HG03378 (cell line): ENCODE measurements around the gene FOXG1.

Source experiments
- ATAC-seq: cut with Tn5 transposase; IDR thresholded peaks from one replicate; pipeline ENCODE4 v1.9.1; 2021; ENCODE audit warnings: mild to moderate bottlenecking, moderate library complexity; ENCODE audit not compliant: unreplicated experiment

FOXG1 gene

DNA sequence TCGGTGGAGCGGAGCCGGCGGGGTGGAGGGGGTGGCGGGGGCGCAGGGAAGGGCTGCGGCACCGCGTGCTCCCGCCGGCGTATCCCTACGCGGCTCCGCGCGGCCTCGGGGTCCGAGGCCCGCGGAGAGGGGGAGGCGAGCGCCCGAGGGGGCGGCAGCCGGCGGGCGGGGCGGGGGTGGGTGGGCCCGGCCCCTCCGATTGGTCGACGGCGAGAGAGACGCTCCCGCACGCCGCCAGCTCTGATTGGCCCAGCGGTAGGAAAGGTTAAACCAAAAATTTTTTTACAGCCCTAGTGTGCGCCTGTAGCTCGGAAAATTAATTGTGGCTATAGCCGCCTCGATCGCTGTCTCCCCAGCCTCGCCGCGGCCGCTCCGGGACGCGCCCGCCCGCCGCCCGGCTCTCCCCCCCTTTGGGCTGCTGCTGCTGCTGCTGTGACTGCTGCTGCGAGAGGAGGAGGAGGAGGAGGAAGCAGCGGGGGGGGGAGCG lies at the start of gene FOXG1:
FOXG1 (plus strand) TSS at position 319 of the 487 bp plus-strand sequence. CDS start 493 bp downstream, outside the sequence.
- peak; percentile 68 for ATAC-seq

DNA sequence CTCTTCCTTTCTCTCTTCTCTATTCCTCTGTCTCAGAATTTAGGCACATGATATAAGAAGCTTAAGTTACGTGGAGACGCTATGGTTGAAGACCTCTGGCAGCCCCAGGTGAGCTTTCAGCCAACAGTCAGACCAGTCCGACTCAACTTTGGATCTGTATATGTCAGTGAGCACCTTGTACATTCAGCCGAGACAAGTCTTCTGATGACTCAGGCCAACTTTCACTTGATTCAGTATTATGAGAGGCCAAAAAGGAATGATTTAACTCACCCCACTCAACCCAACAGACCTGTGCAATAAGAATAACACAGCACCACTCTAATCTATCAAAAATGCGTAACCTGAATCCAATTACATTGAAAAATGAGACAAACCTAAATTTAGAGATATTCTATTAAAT lies 47.5 kb upstream of the FOXG1 start:
- no peak for ATAC-seq

DNA sequence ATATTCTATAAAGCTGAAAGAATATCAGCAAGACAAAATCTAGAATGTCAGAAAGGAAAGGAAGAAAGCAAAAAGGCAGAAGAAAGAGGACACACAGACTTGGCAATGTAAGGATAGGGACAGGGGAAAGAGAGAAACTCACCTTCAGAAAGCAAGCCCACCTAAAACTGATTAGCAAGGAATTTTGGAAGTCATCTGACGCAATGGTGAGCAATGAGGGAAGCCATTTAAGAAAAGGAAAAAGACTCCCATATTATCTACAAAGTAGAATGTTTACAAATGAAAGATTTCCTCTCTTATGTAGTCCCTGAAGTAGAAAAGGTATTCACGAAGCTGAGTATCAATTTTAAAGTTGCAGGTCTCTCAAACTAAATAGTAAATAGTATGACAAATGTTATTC lies 35.2 kb upstream of the FOXG1 start:
- no peak for ATAC-seq

DNA sequence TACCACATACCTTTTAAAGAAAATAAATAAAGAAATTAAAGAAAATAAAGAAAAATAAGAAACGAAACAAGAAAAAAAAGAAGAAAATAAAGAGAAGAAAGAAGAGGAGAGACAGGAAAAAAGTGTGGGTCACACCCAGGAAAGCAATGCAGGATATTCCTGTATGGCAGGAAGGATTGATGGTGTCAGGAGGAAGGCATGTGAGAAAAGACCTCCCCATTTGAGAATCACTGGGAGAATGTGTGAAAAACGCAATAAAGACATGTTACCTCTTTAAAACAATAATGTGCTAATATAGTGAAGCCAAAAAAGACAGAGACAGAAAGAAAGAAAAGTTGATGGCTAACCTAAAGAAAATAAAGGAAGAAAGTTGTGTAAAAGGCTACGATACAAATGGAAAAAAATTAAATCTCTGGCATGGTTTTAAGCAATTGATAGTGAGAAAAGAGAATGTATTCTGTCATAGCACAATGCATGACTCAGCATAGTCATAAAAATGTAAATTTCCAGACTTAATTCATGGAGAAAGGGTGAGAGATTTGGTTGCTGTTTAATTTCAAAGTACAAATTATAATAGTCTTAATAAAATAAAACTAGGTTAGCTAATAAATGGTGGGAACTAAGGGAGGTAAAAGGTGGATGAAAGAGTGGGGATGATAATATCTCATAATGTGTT lies 24.3 kb upstream of the FOXG1 start:
- no peak for ATAC-seq

DNA sequence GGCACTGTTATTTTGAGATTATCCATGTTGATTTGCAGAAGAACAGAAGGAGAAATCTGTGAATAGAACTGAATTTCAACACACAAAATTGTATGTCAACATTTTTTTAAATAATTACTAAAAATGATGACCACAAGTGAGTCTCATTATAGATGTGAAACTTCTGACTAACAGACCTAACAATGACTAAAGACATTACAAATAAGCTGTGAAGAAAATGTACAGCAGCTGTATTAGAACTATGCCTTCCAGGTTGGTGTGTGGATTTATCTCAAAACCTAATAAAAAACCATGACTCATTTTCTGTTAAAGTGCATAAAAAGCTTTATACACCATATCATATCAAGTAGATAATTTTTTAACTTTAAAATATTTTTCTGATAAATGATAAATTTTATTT lies 22.5 kb upstream of the FOXG1 start:
- ATAC-seq: peak; percentile 63

DNA sequence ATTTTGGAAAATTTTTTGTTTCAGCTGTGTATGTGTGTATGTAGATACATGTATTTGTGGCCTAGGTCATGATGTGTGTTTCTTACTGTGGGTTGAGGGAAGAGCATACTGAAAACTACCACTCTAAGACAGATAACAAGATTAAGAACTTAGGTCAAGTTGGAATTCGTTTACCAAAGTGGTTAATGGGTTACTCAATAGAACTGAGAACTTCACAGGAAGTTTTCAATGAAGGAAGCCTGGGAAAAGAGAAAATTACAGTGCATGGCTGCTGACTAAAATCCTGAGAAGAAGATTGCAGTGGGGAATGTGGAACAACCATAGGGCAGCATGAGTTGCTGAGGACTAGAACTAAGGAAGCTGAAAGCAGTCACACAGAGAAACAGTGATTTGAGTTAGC lies 21.4 kb upstream of the FOXG1 start:
- ATAC-seq: no peak

DNA sequence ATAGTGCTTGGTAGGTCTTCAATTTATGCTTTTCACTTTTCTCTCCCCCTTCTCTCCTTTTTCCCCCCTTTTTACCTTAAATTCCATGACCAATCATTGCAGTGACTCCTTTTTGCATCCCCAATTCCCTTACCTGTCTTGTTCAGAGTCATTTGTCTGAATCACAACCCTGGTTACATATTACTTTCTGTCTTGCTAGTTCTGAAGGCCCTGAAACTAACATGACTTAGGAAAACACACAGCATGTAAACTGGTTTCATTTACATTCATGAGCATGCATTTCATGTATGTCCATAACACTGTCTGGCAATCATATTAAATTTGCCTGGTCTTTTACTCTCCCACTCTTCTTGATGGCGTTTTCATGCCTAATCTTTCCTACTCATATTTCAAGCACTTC lies 20.3 kb upstream of the FOXG1 start:
- ATAC-seq: peak; percentile 55

DNA sequence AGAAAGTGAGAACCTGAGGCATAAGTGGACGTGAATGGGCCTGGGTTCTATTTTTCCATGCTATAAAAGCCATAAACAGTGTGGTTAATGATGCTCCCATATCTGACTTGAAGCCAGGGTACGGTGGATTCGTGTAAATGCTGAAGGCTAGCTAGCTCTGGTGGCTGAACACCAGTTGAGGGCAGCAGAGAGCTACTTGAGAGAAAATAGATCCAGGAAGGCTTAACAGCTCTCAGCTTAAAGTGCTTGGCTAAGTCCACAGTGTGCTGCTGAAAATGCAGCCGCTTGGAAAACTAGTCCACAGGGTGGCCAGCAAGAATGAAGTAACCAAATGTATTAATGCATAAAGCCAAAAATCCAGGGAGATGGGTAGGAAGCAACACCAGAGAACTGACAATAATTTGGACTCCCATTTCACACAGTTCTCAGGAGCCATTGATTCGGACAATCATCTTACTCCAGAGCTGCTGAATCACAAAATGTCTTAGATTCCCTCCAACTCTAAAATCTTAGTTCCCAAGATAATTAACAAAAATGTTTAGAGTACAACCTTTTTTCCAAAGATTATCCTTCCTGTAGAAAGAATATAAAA lies 15.0 kb upstream of the FOXG1 start:
- no peak for ATAC-seq

DNA sequence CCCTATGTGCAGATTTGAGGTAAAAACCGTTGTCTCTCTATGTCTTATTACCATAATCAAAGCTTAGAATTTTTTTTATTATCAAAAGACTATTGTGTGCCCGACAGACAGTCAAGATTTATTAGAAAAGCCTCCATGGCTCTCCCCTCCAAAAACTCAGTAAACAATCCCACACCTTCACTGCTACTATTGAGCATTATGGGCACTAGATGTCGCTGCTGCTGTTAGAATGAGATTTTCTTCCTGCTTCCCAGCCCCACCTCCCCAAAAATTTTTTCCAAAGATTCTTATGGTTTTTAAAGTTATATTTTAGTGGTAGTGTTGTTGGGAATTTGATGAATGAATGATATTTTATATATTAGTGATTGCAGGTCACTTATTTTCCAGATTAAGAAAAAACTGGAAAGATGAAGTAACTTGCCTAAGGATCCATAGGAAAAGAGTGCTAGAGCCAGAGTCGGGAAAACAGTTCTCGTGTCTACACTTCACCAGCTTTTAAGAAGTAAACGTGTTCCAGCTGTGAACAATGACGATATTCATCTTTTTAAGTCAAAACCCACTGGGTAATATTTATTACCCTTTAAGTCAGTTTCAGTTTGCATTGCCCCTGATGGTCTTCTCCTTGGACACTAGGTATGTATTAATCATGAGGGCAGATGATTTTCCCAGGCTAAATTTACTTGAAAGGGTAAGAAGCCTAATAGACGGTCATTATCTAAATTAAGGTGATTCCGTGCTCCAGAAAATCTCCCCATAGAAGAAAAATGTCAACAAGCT lies 12.2 kb upstream of the FOXG1 start:
- ATAC-seq: no peak

DNA sequence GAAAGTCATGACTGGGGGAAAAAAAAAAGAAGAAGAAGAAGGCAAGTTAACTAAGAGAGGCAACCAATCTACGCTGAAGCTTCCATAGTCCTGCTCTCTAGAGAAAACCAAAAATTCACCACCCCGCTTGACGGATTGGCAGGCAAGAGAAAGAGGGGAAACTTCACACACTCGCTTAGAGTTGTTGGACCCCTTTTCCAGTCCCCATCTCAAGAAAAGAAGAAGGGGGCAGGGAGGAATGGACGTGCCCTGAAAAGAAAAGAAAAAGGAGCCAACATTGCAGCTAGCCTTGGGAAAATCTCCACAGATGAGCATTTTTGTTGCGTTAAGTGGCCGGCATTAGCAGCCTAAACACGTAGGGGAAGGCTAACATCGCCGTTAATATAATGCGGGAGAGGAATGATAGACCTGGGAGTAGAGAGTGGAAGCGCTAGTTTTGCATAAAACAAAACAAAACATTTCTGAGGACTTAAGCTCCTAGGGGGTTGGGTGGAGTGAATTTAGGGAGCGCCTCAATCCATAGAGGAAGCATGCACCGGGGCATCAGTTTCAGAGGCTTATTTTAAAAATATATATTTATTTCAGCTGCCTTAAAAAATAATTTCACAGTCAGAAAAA lies 11.3 kb upstream of the FOXG1 start:
- ATAC-seq: no peak

DNA sequence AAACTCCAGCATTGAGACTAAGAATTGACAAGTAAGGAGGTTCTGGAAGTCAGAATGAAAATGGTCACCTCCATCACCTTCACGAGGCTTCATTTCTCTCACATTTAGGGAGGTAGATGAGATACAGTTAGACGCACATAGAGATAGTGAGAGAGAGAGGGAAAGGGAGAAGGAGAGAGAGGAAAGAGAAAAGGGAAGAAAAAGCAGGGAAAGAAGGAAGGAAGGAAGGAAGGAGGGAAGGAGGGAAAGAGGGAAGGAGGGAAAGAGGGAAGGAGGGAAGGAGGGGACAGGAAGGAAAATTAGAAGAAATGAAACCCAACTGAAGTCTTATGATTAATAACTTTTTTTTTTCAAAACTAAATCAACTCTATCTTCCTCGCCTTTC lies 10.7 kb upstream of the FOXG1 start:
- ATAC-seq: no peak

DNA sequence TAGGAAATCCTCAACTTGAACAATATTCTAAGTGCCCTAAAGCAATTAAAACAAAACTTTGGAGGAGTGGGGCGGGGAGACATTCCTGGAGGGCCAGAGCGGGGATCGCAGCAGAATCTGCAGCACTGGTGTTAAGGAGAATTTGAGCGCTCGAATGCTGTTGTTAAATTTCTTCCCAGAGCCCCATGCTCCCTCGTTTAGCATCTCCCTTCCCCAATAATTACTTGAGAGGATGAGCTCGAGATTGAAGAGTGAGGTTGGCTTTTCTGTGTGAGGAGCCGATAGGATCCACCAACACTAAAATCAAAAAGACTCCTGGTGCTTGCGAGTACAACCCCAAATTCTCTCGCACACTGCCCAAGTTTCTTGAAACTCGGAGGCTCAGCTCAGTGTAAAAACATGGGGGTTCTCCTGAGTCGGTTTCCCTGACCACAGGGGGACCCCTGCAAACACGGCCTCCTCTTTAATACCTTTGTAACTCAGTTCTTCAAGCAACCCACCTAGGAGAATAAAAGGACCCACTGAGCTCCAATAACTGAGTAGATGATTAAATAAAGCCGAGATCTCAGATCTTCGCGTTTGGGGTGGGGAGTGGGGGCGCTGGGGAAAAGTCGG lies 10.2 kb upstream of the FOXG1 start:
- no peak for ATAC-seq

DNA sequence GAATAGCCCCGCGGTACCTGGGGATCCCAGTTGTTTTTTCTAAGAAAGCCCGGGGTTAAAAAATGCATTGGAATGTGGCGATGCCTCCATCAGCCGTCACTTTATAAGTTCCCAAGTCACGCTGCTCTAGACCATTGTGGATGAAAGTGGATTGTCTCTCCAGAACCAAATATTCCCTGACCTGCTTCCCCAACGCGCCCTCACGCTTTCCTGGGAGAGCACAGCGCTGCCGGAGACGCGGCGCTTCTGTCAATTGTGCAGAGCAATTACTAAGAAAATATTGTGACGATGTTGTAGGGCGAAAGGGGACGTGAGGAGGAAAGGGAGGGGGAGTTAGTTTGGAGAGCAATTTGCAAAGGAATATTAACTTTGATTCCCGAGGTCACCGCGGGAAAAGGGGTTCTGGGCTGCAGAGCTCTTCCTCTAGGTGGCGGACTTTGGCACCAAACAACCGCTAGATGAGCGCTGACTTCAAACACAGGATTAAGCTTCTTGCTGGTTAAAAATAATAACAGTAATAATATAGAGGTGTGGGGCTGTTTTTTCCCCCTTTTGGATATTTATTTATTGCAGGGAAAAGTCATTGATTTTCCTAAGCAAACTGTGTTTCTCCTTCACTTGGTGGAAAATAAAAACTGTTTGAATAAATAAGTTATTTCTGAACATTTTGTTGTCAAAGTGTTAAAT lies 9.6 kb upstream of the FOXG1 start:
- ATAC-seq: no peak

DNA sequence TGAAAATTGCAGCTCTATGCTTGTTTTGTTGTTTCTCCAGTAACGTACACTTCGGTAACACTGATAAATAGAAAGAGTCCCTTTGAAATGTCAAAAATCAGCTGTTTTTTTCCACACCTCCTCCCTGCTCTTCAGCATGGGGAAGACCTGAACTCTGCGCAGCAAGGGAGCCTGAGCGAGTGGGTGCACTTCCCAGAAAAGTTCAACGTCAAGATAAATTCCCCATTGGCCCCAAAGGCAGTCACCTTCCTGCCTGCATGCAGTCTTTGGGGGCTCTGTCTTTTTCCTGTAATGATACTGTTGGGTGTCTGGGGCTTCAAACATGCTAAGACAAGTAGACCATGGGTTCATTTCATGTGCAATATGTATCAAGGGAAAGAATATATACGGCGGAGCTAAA lies 8.8 kb upstream of the FOXG1 start:
- no peak for ATAC-seq

DNA sequence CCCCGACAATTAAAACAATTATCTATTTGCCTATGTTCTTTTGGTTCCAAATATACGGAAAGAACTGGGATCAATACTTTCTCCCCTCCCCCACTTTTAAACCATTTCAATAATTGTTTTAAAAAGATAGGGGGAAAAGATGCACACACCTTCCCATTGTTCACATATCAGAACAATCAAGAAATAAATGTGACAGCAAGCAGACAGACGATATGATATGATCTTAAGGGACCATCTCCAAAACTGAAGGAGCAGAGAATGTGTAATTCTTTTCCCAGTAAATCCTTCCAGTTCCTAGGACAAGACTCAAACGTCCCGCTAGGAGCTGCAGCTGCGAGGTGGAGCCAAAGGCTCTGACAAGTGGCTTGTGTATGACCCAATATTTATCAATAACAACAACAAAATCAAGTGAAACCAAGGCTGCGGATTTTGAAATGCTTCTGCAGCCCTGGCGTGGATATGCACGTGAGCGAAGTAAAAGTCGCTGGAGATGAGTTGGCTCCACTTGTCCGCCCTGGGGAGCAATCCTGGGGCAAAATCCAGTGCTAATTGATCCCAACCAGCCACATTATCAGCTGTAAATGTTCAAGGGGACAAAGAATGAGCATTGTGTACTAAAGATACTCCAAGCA lies 8.2 kb upstream of the FOXG1 start:
- no peak for ATAC-seq

DNA sequence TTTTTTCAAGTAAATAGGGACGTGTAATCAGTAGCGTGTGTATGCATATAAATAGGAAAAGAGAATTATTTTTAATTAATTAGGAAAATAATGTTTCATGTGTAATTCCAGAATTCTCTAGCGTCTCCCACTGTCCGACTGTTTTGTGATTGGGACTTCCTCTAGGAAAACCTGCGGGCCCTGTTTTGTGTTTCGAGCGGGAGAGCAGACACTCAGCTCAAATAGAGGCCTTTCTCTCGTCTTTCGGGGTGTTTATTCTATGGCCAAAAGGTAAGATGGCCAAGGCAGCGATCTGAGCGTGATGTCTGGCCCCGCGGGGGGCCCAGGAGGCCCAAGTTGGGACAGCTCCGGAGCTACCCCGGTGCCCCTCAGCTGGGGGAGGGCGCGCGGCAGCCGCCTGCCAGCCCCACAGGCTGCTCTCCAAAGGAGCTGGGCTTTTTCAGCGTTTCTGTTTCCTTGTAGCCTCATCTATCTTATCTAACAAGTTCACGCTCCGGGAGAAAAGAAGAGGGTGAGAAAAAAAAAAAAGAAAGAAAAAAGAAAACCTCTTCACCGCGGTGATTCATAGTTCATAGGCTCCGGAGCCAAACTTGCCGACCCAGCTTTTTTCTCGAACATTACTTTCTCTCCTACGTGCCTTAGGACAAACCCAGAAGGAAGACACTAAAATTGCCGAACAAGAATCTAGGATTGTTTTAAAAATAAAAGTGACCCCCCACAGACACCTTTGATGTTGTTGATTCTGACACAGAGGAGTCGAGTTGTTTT lies 7.5 kb upstream of the FOXG1 start:
- ATAC-seq: no peak

DNA sequence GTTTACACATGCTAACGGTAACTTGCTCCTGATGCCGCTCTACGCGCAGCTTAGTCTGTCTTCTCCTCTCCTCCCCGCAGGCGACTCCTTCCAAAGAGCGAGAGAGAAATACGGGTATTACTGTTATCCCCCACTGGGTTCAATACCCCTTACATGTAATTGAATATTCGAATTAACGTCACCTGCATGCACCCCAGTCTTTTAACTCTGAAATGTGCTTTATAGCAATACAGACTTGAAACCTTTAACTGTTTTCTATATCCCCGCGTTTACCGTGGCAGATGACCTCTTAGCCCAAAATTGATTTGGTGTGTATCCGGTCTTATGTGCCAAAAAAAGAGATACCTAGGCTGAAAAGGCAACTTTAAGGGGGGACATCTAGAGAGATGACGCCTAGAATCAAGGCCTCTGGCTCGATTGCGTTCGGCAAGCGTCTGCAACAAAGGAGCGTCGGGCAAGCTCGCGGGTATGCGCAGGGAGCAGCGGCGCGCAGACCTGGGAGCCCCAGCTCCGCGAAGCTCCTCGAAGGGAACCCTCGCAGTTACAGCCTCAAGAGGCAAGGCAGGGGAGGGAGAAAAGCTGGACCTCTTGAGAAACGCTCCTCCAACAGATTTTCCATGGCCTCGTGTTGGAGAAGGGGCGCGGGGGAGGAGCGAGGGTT lies 6.8 kb upstream of the FOXG1 start:
- no peak for ATAC-seq

DNA sequence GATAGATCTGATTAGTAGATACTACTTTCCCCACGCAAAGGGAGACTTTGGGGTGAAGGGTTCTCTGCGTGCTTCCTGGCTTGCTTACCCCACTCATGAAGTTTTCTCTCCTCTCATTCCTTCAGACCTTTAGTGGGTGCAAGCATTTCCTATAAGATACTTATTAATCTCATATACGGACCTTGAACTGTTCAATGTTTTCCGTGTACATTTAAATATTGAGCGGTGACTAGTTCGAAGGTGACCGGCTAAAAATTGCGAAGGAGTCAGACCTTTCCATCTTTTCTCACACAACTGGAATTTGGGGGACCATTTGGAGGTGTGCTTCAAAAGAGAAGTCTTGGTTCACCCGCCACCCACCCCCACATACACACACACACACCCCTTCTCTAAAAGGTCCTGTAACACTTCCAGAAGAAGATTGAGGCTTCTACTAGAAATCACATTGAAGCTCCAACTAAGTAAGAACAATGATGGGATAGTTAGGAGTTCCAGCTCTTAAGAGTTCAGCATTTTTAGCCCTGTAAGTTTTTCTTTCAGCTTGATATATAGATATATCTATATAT lies 6.1 kb upstream of the FOXG1 start:
- no peak for ATAC-seq
